Measurements from ENCODE around the gene HCST. TPM values are rescaled to one million over a fixed set of nuclear protein-coding genes. Genes with fewer than 3 reads are reported as not detected.

Gene HCST
- 1 to 10 TPM in 6 of 7 donors, under 1 TPM in 1; 0.92 to 6.3 (median 5.5) TPM for total RNA-seq
- 1 to 10 TPM; 8.5 to 9.2 TPM for polyA plus RNA-seq
- long read RNA-seq, donor 1, partial matches to known transcripts, result 0 of 1 reads
- long read RNA-seq, donor 1, other reads (novel, unspliced or antisense), result 1 of 1 reads
- long read RNA-seq, donor 2, result 0 reads
- long read RNA-seq, donor 3, partial matches to known transcripts, result 0 of 2 reads
- long read RNA-seq, donor 3, other reads (novel, unspliced or antisense), result 0 of 2 reads

GRCh38 chr19:35901854-35902661, at the start of gene HCST:
Gene HCST, plus strand, starts transcription at chr19:35902529. Its CDS starts 65 bp downstream, at chr19:35902594.
- Histone ChIP-seq H3K27ac (peak within 1 kb of the TSS in 1 of 2 donors; percentile 31), H3K36me3 (no peaks in the 10 kb centered on the region), H3K4me3 (no peak within 1 kb of the TSS), H3K9me3 (no peaks in the 10 kb centered on the region), H3K27me3 (no peaks in the 10 kb centered on the region), H3K4me1 (ENCODE audit: insufficient read depth) (peaks cover 4% of the 10 kb centered on the region)
- intact Hi-C loops (cut with DNase I), result no loop called here
- TF ChIP-seq POLR2A (IDR thresholded peaks at IDR 0.05) (no peak), EP300 (IDR thresholded peaks at IDR 0.05) (no peak), CTCF (IDR thresholded peaks at IDR 0.05) (no peak)
- no peak for DNase-seq
- WGBS, 3 donors, result 31 to 38% (median 35%) methylated on average over 6 of the region's 6 CpGs

- Histone ChIP-seq H3K4me1 (ENCODE audit: insufficient read depth) (no peaks in the 10 kb centered on the region), H3K27me3 (no peaks in the 10 kb centered on the region), H3K36me3 (no peaks in the 10 kb centered on the region), H3K27ac (no peak overlapping the region), H3K4me3 (no peak overlapping the region), H3K9me3 (no peaks in the 10 kb centered on the region)
- no peak for TF ChIP-seq EP300 (IDR thresholded peaks at IDR 0.05)
- TF ChIP-seq CTCF (IDR thresholded peaks at IDR 0.05), result no peak
- WGBS, 3 donors, result 17 to 26% (median 18%) methylated on average over 8 of the region's 8 CpGs
- no peak for DNase-seq
- intact Hi-C loops (cut with DNase I), result no loop called here
Observed at GRCh38 chr19:35853038-35853756, 49.1 kb upstream of the HCST start.

GRCh38 chr19:35856546-35857149, 45.7 kb upstream of the HCST start, which contains the start of gene KIRREL2:
Gene KIRREL2, plus strand, starts transcription at chr19:35856911. Its CDS starts 209 bp downstream, at chr19:35857120.
- Histone ChIP-seq H3K9me3 (no peaks in the 10 kb centered on the region), H3K36me3 (no peaks in the 10 kb centered on the region), H3K4me1 (ENCODE audit: insufficient read depth) (no peaks in the 10 kb centered on the region), H3K27me3 (no peaks in the 10 kb centered on the region), H3K4me3 (no peak within 1 kb of the TSS), H3K27ac (no peak within 1 kb of the TSS)
- no peak for TF ChIP-seq CTCF (IDR thresholded peaks at IDR 0.05)
- no peak for TF ChIP-seq EP300 (IDR thresholded peaks at IDR 0.05)
- TF ChIP-seq POLR2A (IDR thresholded peaks at IDR 0.05), result no peak
- 0 to 1% (median 1%) methylated on average over 41 to 42 of the region's 42 CpGs for WGBS, 3 donors
- intact Hi-C loops (cut with DNase I), result no loop called here
- DNase-seq, result no peak

GRCh38 chr19:35858311-35858710, 44.0 kb upstream of the HCST start:
- H3K27ac ChIP-seq, result no peak overlapping the region
- H3K27me3 ChIP-seq, result no peaks in the 10 kb centered on the region
- H3K9me3 ChIP-seq, result no peaks in the 10 kb centered on the region
- no peaks in the 10 kb centered on the region for H3K36me3 ChIP-seq
- 76 to 94% (median 85%) methylated on average over 6 of the region's 6 CpGs for WGBS, 3 donors
- no peak for DNase-seq
- no peaks in the 10 kb centered on the region for H3K4me1 ChIP-seq (ENCODE audit: insufficient read depth)
- intact Hi-C loops (cut with DNase I), result no loop called here
- H3K4me3 ChIP-seq, result no peak overlapping the region
- no peak for TF ChIP-seq POLR2A (IDR thresholded peaks at IDR 0.05)
- no peak for TF ChIP-seq EP300 (IDR thresholded peaks at IDR 0.05)
- TF ChIP-seq CTCF (IDR thresholded peaks at IDR 0.05), result no peak

Data from ovary (tissue), 10 donors.